ENCODE data around the gene SV2B. TPM values are rescaled to one million over a fixed set of nuclear protein-coding genes. Genes with fewer than 3 reads are reported as not detected.
A peak's percentile ranks its signal among the peaks of the same experiment; 100 is the strongest.

The SV2B gene
- total RNA-seq, 1 donor from 2014 or later, result 0.26 TPM

DNA sequence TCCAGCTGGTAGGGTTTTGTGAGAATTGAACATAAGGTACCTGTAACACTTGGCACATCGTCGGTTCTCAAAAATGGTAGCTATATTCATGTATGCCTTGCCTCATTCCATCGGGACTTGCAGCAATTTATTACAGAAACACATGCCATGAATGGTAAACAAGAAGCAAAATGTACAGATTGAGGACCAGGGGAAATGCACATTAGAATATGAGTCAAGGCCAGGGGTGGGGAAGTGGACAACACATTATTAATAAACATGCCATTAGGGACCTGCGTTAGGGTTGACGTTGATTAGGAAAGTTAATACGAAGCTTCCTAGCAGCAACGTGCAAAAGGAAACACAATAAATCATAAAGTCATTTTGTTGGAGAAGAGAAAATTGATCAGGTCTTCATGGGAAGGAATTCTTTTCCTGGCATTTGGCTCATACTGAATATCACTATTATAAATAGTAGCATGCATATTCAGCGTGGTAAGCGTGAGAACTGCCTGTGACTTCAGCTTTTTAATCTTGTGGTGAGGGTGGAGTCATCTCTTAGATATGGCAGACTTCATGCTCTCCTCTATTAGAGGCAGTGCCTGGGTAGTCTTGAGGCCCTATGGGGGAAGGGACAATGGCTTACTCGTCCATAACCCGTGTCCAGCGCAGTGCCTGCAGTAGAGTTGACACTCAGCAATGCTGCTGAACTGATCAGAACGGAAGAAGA is 184.9 kb downstream of the SV2B start:
- Histone ChIP-seq H3K27me3 (ENCODE audit: control insufficient read depth, insufficient read depth, low read length) (no peaks in the 10 kb centered on the region), H3K4me3 (ENCODE audit: low read depth, low read length) (no peak overlapping the region), H3K36me3 (ENCODE audit: control insufficient read depth, insufficient read depth, low read length) (no peaks in the 10 kb centered on the region)
- FAIRE-seq (no peak), DNase-seq (ENCODE audit: low read depth) (no peak)
- TF ChIP-seq, protein P1, sequence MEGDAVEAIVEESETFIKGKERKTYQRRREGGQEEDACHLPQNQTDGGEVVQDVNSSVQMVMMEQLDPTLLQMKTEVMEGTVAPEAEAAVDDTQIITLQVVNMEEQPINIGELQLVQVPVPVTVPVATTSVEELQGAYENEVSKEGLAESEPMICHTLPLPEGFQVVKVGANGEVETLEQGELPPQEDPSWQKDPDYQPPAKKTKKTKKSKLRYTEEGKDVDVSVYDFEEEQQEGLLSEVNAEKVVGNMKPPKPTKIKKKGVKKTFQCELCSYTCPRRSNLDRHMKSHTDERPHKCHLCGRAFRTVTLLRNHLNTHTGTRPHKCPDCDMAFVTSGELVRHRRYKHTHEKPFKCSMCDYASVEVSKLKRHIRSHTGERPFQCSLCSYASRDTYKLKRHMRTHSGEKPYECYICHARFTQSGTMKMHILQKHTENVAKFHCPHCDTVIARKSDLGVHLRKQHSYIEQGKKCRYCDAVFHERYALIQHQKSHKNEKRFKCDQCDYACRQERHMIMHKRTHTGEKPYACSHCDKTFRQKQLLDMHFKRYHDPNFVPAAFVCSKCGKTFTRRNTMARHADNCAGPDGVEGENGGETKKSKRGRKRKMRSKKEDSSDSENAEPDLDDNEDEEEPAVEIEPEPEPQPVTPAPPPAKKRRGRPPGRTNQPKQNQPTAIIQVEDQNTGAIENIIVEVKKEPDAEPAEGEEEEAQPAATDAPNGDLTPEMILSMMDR (IDR thresholded peaks at IDR 0.05; ENCODE audit: insufficient read depth, low read length, severe bottlenecking), result no peak

DNA sequence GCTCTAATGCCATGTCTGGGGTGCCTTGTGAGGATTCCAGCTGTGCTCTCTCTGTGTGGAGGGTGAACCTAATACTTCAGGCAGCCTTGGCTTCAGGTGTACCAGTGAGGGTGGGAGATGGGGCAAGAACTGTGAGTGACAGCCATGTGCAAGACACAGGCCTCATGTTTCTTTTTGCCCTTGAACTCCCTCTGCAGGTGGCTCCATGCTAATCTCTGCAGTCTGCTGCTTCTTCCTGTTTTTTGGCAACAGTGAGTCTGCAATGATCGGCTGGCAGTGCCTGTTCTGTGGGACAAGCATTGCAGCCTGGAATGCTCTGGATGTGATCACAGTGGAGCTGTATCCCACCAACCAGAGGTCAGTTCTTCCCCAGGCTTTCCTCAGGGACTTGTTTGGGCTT is 189.3 kb downstream of the SV2B start:
- TF ChIP-seq, protein P1 (IDR thresholded peaks at IDR 0.05; ENCODE audit: insufficient read depth, low read length, severe bottlenecking), result no peak
- FAIRE-seq, result no peak
- DNase-seq (ENCODE audit: low read depth), result no peak

DNA sequence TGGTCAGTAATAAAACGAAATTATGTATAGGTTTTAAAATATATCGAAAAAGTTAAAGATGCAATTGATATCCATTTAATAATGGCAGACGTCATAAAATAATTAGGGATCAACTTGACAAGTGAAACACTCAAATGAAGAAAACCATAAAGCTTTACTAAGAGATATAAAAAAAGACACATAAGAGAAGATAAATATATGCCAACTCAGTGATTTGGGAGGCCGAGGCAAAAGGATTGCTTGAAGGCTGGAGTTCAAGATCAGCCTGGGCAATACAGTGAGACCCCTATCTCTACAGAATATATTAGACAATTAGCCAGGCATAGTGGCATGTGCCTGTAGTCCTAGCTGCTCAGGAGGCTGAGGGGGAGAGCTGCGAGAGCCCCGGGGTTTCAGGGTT is 190.5 kb downstream of the SV2B start:
- TF ChIP-seq, protein P1 (IDR thresholded peaks at IDR 0.05; ENCODE audit: insufficient read depth, low read length, severe bottlenecking), result no peak
- FAIRE-seq (no peak), DNase-seq (ENCODE audit: low read depth) (no peak)
- Histone ChIP-seq H3K36me3 (ENCODE audit: control insufficient read depth, insufficient read depth, low read length) (no peaks in the 10 kb centered on the region), H3K4me3 (ENCODE audit: low read depth, low read length) (no peak overlapping the region), H3K27me3 (ENCODE audit: control insufficient read depth, insufficient read depth, low read length) (no peaks in the 10 kb centered on the region)

More for the DNA sequence above, 189.3 kb downstream of the SV2B start:
- Histone ChIP-seq H3K4me3 (ENCODE audit: low read depth, low read length) (no peak overlapping the region), H3K36me3 (ENCODE audit: control insufficient read depth, insufficient read depth, low read length) (no peaks in the 10 kb centered on the region), H3K27me3 (ENCODE audit: control insufficient read depth, insufficient read depth, low read length) (no peaks in the 10 kb centered on the region)

DNA sequence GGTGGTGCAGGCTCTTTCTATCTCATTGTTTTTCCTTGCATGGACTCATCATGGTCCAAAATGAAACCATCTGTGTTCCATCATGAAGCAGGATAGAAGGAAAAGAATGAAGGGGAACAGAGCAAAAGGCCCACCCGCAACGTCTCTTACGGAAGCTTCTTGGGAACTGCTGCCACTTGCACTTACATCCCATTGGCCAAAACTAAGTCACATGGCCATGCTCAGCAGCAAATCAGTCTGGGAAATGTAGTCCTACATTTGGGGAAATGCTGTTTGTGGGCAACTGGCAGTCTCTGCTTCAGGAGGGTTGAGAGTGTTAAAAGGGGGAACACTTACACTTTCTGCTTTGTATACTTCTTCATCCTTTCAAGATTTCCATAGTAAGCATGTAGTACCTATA is 191.6 kb downstream of the SV2B start:
- FAIRE-seq, result no peak
- TF ChIP-seq, protein P1 (IDR thresholded peaks at IDR 0.05; ENCODE audit: insufficient read depth, low read length, severe bottlenecking), result no peak
- DNase-seq (ENCODE audit: low read depth), result peak; percentile 3
- Histone ChIP-seq H3K36me3 (ENCODE audit: control insufficient read depth, insufficient read depth, low read length) (no peaks in the 10 kb centered on the region), H3K27me3 (ENCODE audit: control insufficient read depth, insufficient read depth, low read length) (no peaks in the 10 kb centered on the region), H3K4me3 (ENCODE audit: low read depth, low read length) (no peak overlapping the region)

DNA sequence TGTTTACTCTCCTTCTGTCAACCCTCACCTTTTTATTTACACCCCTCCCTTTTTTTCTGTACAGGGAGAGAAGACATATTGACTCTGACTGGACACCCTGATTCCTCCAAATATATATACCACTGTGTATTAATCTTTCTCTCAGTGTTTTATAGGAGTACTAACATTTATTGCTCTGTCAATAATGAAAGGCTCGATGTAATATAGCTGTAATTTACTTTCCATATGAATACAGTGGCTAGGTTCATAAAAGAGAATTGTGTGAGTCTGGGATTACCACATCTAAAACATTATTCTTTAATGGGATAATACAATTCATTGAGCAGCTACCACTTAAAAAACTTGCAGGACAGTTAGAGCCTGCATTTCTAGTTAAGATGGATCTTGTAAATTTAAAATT is 194.3 kb downstream of the SV2B start:
- no peaks in the 10 kb centered on the region for H3K27me3 ChIP-seq (ENCODE audit: control insufficient read depth, insufficient read depth, low read length)
- no peaks in the 10 kb centered on the region for H3K36me3 ChIP-seq (ENCODE audit: control insufficient read depth, insufficient read depth, low read length)
- DNase-seq (ENCODE audit: low read depth) (no peak), FAIRE-seq (no peak)
- no peak overlapping the region for H3K4me3 ChIP-seq (ENCODE audit: low read depth, low read length)
- TF ChIP-seq, protein P1 (IDR thresholded peaks at IDR 0.05; ENCODE audit: insufficient read depth, low read length, severe bottlenecking), result no peak

DNA sequence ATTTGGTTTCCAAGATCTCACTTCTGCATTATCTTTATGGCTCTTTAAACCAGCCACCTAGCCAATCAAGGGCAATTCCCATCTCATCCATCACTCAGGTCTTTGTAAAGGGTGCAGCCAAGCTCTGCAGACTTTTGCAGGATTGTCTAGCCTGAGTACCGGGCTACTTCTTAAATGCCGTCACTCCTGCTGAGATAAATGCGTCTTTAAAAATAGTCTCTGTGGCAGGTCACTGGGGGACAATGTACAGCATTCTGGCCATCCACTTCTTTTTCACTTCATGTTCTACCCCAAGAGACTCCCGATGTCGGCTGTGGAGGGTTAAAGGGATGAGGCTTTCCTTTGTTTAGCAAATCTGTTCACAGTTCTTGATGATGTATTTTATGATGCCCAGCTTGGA is 194.7 kb downstream of the SV2B start:
- H3K27me3 ChIP-seq (ENCODE audit: control insufficient read depth, insufficient read depth, low read length), result no peaks in the 10 kb centered on the region
- H3K36me3 ChIP-seq (ENCODE audit: control insufficient read depth, insufficient read depth, low read length), result no peaks in the 10 kb centered on the region
- DNase-seq (ENCODE audit: low read depth), result no peak
- no peak for FAIRE-seq
- TF ChIP-seq, protein P1 (IDR thresholded peaks at IDR 0.05; ENCODE audit: insufficient read depth, low read length, severe bottlenecking), result no peak
- no peak overlapping the region for H3K4me3 ChIP-seq (ENCODE audit: low read depth, low read length)
